K562 (cell line): ENCODE measurements around the gene WDR70. TPM values are rescaled to one million over a fixed set of nuclear protein-coding genes. Genes with fewer than 3 reads are reported as not detected.

Source experiments
- HSF4 ChIP-seq: fragments of 250-450 bp; sonication (Bioruptor Pico); IDR thresholded peaks from 2 replicates; pipeline ENCODE4 v2.1.2; 2022; ENCODE audit warnings: mild to moderate bottlenecking, moderate library complexity, borderline replicate concordance
- JUNB ChIP-seq: fragments of 450-650 bp; formaldehyde crosslinking; conservative IDR thresholded peaks from 2 replicates; pipeline ENCODE4 v1.4.0; 2020; ENCODE audit warnings: mild to moderate bottlenecking
- KDM5B ChIP-seq: fragments of 200-600 bp; sonication (generic); IDR thresholded peaks from 2 replicates; pipeline ENCODE4 v1.6.1; 2012; ENCODE audit warnings: low read depth, mild to moderate bottlenecking, moderate library complexity, low read length, control low read depth, inconsistent platforms; ENCODE audit not compliant: insufficient replicate concordance
- MCM7 ChIP-seq, 2 experiments: fragments of 450-650 bp; IDR thresholded peaks; 2 replicates each; pipeline ENCODE4 v1.6.1; 2016 to 2018
- SRSF1 ChIP-seq: fragments of 200-400 bp; formaldehyde crosslinking; IDR thresholded peaks from 2 replicates; pipeline ENCODE4 v1.6.1; 2017; ENCODE audit warnings: mild to moderate bottlenecking, low read depth, low read length, moderate library complexity
- ZNF124 ChIP-seq: sonication (generic); formaldehyde crosslinking; IDR thresholded peaks from 2 replicates; pipeline ENCODE4 v1.8.1; 2022; ENCODE audit warnings: missing genetic modification reagents
- ZNF445 ChIP-seq: fragments of 250-450 bp; sonication (Bioruptor Pico); IDR thresholded peaks from 2 replicates; pipeline ENCODE4 v1.4.0; 2020; ENCODE audit warnings: low read depth, mild to moderate bottlenecking, moderate library complexity
- ZNF695 ChIP-seq: fragments of 450-650 bp; formaldehyde crosslinking; IDR thresholded peaks from 2 replicates; pipeline ENCODE4 v1.4.0; 2020; ENCODE audit warnings: mild to moderate bottlenecking, moderate library complexity
- polyA plus RNA-seq, 8 experiments: library from polyadenylated mRNA; depleted of rRNA in 4 of 8; stranded (reverse) in 5 of 8; unstranded in 3 of 8; fragments of >200 nt; fragmentation: Nextera tagmentation in 2 of 8; fragmentation: Illumina TruSeq in 1 of 8; extraction: Ambion mirVana in 2 of 8; extraction: Trizol in 1 of 8; gene quantifications; 2 replicates each; pipeline versions ENCODE4 v1.2.1 to v1.2.3, GENCODE V29; 2011 to 2014; ENCODE audit warnings: inconsistent platforms in 1 of 8, missing spikeins in 1 of 8
- total RNA-seq, 7 experiments: library from RNA; depleted of rRNA in 6 of 7; stranded (reverse); fragments of >200 nt in 6 of 7; fragmentation: Illumina TruSeq in 2 of 7; extraction: Trizol in 2 of 7; gene quantifications; 2 replicates each; pipeline versions ENCODE4 v1.2.1 to v1.2.3, GENCODE V29; 2011 to 2021; ENCODE audit warnings: low replicate concordance in 1 of 7
- TF ChIP-seq, protein P1 (sequence below), 2 experiments: fragments of 450-650 bp; IDR thresholded peaks; 2 replicates each; pipeline ENCODE4 v1.6.1; 2016; ENCODE audit warnings: mild to moderate bottlenecking in 2 of 2, borderline replicate concordance in 1 of 2, low read depth in 1 of 2, moderate library complexity in 1 of 2
- TF ChIP-seq, protein P2 (sequence below), 2 experiments: fragments of 450-650 bp; IDR thresholded peaks; 2 replicates each; pipeline ENCODE4 v1.6.1; 2018; ENCODE audit warnings: mild to moderate bottlenecking in 2 of 2, low read depth in 1 of 2; ENCODE audit not compliant: partially characterized antibody in 2 of 2
- TF ChIP-seq, protein P3 (sequence below): sonication (generic); formaldehyde crosslinking; IDR thresholded peaks from 2 replicates; pipeline ENCODE4 v1.8.1; 2023; ENCODE audit warnings: mild to moderate bottlenecking, missing genetic modification reagents

The WDR70 gene
- total and polyA plus RNA-seq, 9 of the 15 experiments (the other 6 are each of a cell fraction or from before 2014, with no cell fraction given), result 16.8 to 46.6 (median 38.8) TPM

DNA sequence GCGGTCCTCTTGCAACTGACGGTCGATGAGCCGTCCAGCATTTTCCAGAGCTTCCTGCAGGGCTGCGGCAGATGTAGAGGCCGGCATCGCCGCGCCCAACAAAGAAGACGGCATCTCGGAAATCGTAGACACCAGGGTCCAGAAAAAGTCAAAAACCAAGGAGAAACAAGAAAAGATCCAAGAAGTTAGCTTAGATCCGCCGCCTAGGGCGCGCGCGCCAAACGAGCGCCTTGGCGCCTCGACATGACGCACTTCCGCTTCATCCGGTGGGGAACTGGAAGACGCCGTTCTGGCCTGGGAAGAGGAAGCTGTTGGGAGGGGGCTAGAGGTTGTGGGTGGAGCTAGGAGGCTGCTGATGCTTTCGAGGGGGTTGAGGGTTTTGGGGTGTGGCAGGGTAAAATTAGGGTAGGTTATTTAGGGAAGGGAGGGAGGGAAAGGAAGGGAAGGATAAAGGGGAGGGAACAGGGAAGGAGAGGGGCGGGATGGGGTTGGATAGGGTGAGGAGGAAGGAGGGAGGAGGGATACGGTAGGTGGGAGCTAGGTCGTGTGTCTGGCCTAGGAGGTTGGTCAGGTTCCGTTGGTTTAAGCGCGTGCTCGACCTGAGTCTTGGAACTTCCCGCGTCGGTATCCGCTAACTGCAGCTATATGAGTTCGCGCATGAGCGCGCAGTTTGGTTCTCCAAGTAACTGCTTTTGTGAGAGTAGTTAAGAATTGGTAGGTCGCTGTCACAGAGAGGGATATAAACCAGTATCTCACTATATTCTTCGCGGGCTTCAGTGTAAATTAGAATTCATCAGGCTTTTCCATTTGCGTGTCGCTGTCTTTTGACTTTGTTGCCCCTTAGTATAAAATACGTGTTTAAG lies 8.0 kb upstream of the WDR70 start, which contains the start of gene NUP155 (continued):
- TF ChIP-seq, protein P1, sequence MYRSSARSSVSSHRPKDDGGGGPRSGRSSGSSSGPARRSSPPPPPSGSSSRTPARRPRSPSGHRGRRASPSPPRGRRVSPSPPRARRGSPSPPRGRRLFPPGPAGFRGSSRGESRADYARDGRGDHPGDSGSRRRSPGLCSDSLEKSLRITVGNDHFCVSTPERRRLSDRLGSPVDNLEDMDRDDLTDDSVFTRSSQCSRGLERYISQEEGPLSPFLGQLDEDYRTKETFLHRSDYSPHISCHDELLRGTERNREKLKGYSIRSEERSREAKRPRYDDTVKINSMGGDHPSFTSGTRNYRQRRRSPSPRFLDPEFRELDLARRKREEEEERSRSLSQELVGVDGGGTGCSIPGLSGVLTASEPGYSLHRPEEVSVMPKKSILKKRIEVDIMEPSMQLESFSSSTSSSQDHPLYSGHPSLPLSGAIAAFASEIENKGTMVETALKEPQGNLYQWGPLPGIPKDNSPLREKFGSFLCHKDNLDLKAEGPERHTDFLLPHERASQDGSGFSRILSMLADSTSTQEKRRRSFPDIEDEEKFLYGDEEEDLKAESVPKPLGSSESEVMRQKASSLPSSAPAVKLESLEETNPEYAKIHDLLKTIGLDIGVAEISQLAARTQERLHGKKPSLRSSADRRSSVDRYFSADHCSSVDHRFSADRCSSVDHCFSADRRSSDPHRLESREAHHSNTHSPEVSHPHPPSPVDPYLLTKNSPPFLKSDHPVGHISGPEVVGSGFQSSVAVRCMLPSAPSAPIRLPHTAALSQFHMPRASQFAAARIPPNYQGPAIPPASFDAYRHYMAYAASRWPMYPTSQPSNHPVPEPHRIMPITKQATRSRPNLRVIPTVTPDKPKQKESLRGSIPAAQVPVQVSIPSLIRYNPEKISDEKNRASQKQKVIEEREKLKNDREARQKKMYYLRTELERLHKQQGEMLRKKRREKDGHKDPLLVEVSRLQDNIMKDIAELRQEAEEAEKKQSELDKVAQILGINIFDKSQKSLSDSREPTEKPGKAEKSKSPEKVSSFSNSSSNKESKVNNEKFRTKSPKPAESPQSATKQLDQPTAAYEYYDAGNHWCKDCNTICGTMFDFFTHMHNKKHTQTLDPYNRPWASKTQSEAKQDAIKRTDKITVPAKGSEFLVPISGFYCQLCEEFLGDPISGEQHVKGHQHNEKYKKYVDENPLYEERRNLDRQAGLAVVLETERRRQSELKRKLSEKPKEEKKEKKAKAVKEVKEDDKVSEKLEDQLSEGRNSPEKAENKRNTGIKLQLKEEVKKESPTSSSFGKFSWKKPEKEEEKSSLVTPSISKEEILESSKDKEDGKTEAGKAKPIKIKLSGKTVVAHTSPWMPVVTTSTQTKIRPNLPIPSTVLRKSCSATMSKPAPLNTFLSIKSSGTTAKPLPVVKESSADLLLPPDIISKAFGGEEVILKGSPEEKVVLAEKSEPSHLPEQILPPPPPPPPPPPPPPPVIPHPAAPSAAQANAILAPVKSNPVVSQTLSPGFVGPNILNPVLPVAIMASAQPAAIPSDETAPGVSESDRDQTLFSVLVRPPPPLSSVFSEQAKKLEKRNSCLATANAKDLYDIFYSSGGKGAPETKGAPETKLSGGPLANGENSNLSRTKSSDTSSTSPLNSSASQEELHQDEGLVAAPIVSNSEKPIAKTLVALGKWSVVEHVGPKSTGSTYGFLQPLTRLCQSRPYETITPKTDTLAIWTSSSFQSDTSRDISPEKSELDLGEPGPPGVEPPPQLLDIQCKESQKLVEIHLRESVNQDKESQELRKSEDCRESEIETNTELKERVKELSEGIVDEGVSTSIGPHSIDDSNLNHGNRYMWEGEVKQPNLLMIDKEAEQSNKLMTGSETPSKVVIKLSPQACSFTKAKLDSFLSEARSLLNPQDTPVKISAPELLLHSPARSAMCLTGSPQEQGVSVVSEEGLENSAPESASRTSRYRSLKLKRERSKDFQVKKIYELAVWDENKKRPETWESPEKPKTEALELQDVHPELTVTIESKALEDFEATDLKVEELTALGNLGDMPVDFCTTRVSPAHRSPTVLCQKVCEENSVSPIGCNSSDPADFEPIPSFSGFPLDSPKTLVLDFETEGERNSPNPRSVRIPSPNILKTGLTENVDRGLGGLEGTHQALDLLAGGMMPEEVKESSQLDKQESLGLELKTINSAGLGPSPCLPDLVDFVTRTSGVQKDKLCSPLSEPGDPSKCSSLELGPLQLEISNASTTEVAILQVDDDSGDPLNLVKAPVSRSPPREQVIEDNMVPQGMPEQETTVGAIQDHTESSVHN (IDR thresholded peaks at IDR 0.05; ENCODE audit: borderline replicate concordance in 1 of 2, low read depth in 1 of 2), result peak in 1 of 2 experiments; percentile 88; a peak in 2 of 4 replicates
- TF ChIP-seq JUNB (CRISPR knock-in tag) (no peak), HSF4 (no peak), SRSF1 (no peak), ZNF695 (CRISPR knock-in tag) (no peak), ZNF124 (no peak), KDM5B (peak; percentile 90), ZNF445 (CRISPR knock-in tag) (no peak), MCM7 (IDR thresholded peaks at IDR 0.05) (peak; percentile 95 to 96)
- TF ChIP-seq, protein P2, sequence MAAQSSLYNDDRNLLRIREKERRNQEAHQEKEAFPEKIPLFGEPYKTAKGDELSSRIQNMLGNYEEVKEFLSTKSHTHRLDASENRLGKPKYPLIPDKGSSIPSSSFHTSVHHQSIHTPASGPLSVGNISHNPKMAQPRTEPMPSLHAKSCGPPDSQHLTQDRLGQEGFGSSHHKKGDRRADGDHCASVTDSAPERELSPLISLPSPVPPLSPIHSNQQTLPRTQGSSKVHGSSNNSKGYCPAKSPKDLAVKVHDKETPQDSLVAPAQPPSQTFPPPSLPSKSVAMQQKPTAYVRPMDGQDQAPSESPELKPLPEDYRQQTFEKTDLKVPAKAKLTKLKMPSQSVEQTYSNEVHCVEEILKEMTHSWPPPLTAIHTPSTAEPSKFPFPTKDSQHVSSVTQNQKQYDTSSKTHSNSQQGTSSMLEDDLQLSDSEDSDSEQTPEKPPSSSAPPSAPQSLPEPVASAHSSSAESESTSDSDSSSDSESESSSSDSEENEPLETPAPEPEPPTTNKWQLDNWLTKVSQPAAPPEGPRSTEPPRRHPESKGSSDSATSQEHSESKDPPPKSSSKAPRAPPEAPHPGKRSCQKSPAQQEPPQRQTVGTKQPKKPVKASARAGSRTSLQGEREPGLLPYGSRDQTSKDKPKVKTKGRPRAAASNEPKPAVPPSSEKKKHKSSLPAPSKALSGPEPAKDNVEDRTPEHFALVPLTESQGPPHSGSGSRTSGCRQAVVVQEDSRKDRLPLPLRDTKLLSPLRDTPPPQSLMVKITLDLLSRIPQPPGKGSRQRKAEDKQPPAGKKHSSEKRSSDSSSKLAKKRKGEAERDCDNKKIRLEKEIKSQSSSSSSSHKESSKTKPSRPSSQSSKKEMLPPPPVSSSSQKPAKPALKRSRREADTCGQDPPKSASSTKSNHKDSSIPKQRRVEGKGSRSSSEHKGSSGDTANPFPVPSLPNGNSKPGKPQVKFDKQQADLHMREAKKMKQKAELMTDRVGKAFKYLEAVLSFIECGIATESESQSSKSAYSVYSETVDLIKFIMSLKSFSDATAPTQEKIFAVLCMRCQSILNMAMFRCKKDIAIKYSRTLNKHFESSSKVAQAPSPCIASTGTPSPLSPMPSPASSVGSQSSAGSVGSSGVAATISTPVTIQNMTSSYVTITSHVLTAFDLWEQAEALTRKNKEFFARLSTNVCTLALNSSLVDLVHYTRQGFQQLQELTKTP (IDR thresholded peaks at IDR 0.05; ENCODE audit: low read depth in 1 of 2, partially characterized antibody in 2 of 2), result peak; percentile 72 to 97
- TF ChIP-seq, protein P3, sequence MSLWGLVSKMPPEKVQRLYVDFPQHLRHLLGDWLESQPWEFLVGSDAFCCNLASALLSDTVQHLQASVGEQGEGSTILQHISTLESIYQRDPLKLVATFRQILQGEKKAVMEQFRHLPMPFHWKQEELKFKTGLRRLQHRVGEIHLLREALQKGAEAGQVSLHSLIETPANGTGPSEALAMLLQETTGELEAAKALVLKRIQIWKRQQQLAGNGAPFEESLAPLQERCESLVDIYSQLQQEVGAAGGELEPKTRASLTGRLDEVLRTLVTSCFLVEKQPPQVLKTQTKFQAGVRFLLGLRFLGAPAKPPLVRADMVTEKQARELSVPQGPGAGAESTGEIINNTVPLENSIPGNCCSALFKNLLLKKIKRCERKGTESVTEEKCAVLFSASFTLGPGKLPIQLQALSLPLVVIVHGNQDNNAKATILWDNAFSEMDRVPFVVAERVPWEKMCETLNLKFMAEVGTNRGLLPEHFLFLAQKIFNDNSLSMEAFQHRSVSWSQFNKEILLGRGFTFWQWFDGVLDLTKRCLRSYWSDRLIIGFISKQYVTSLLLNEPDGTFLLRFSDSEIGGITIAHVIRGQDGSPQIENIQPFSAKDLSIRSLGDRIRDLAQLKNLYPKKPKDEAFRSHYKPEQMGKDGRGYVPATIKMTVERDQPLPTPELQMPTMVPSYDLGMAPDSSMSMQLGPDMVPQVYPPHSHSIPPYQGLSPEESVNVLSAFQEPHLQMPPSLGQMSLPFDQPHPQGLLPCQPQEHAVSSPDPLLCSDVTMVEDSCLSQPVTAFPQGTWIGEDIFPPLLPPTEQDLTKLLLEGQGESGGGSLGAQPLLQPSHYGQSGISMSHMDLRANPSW, result peak; percentile 73; the same call in 1 of the 2 replicates
